ENCODE data around the gene PDGFRB. TPM values are rescaled to one million over a fixed set of nuclear protein-coding genes. Genes with fewer than 3 reads are reported as not detected.

Gene PDGFRB
- total RNA-seq, 1 experiment from 2014 or later, result 0.34 TPM

DNA sequence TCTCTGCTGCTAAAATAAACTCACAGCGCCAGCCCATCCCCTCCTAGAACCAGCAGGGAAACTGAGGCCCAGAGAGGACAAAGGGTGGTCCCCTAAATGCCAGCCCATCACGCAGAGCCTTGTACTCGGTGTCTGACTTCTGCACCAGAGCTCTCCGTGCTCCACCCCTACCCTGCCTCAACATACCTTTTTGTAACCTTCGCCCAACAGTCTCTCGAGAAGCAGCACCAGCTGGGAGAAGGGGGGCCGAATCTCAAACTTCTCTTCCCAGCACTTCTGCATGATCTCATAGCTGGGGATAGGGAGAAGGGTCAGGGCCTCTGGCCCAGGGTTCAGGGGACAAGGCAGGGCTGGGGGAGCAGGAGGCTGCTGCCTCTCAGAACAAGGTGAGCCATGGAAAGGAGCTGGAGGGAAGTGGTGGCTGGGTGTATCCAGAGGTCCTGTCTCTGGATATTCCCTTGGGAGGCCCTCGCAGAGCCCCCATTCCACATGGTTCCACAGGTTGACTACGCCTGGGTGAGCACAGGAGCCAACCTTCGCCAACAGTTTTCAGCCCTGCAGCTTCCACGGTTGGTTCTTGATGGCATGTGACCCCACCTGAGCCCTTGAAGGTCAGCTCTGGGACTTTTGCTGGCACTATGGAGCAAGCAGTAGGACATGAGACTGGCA, 37.0 kb downstream of the PDGFRB start:
- DNase-seq (ENCODE audit: low read depth, low spot score), result no peak
- ChIA-PET POLR2A (no interaction called here), CTCF (interaction anchor here (1.3 kb wide), 1 partner anchor 10 kb away, joined by 3 read pairs; no protein-coding TSS in a partner anchor), RAD21 (ENCODE audit: low non-redundant PET in 1 of 2, low total read pairs in 2 of 2, uncharacterized antibody in 2 of 2, unreplicated experiment in 2 of 2) (no interaction called here)
- no peak overlapping the region for H2AFZ ChIP-seq (ENCODE audit: low read depth, low read length, poor library complexity, severe bottlenecking)
- H3K4me2 ChIP-seq (ENCODE audit: low read length), result no peak overlapping the region
- H4K20me1 ChIP-seq (ENCODE audit: insufficient read depth), result no peaks in the 10 kb centered on the region
- H3K9me2 ChIP-seq (ENCODE audit: insufficient read depth), result no peaks in the 10 kb centered on the region
- no peak for ATAC-seq
- peaks cover 4 to 16% of the 10 kb centered on the region in 2 experiments; a peak in 3 of 4 replicates for H3K4me1 ChIP-seq (ENCODE audit: control insufficient read depth in 1 of 2, insufficient read depth in 2 of 2, low read length in 2 of 2)
- H3K27ac ChIP-seq (ENCODE audit: low read depth, low read length), result no peak overlapping the region
- no peaks in the 10 kb centered on the region for H3K27me3 ChIP-seq (ENCODE audit: insufficient read depth, low read length)
- no peaks in the 10 kb centered on the region for H3K9me3 ChIP-seq (ENCODE audit: control insufficient read depth in 1 of 2, insufficient read depth in 1 of 2, low read depth in 1 of 2, low read length in 2 of 2)
- no peak overlapping the region for H3K4me3 ChIP-seq (replicated peaks in 1 of 2; ENCODE audit: low read depth in 1 of 2, low read length in 2 of 2)
- no peak for TF ChIP-seq ZNF274 (IDR thresholded peaks at IDR 0.05; ENCODE audit: low read depth, low read length)
- no peak for TF ChIP-seq POLR2AphosphoS5 (IDR thresholded peaks at IDR 0.05; ENCODE audit: low read depth, low read length)
- TF ChIP-seq SIN3A (IDR thresholded peaks at IDR 0.05; ENCODE audit: low read depth), result no peak
- no peak for TF ChIP-seq EZH2 (IDR thresholded peaks at IDR 0.05)
- no peak for TF ChIP-seq TCF7L2 (IDR thresholded peaks at IDR 0.05; ENCODE audit: borderline replicate concordance, extremely low read depth, insufficient read depth, insufficient read length)
- no peak for TF ChIP-seq ATF3 (IDR thresholded peaks at IDR 0.05)
- TF ChIP-seq, protein P1, sequence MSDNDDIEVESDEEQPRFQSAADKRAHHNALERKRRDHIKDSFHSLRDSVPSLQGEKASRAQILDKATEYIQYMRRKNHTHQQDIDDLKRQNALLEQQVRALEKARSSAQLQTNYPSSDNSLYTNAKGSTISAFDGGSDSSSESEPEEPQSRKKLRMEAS (IDR thresholded peaks at IDR 0.05), result no peak
- TF ChIP-seq YY1 (IDR thresholded peaks at IDR 0.05; ENCODE audit: extremely low read depth, insufficient replicate concordance, low read depth, low read length), result no peak
- no peak overlapping the region for H3K9ac ChIP-seq (ENCODE audit: low read length)
- intact Hi-C loops (cut with micrococcal nuclease), result no loop called here
- H3K79me2 ChIP-seq (ENCODE audit: insufficient read depth, low read length), result no peaks in the 10 kb centered on the region
- H3K36me3 ChIP-seq (ENCODE audit: control insufficient read depth in 1 of 2, insufficient read depth in 2 of 2, low read length in 2 of 2), result no peaks in the 10 kb centered on the region
- no TSS peak for BruUV-seq (replicated peaks)

Data from HCT116 (cell line).